ENCODE data around the gene WDR4. TPM values are rescaled to one million over a fixed set of nuclear protein-coding genes. Genes with fewer than 3 reads are reported as not detected.
"Not testable (repeated sequence)": the region's sequence is repeated elsewhere in the genome, so short reads cannot be mapped to it uniquely, and the experiment has no call there.

Gene WDR4
- total and polyA plus RNA-seq, 2 of the 4 experiments (the other 2 are of a cell fraction), result 11.3 to 20.8 TPM

DNA sequence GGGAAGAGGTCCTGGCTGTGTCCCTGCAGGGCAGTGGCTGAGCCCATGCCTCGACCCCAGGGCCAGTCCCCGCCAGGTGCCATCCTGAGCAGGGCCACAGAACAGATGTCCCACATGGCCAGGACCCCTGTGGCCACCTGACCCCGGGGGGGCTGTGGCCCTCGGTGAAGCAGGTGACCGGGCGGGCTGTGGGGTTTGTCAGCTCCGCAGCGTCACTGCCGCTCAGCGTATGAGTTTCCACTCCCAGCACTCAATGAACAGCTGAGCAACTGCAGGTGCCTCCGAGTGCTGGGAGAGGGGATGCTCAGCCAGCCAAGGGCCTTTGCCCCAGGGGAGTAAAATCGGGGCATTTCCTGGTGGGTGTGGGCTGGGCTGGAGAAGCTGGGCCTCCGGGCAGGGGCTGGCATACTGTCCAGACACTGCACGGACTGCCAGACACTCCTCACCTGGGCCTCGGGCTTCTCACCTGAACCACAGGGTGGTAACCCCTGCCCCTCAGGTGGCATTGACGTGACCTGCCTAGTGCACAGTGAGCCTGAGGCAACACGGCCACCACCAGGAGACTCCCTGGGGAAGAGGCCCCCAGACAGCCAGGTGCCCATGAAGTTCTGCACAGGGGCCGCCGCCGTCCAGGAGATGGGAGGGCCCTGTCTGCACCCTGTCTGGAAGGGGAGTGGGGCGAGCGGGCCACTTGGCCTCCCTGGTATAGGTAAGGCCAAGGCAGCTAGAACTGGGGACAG lies 37.3 kb downstream of the WDR4 start:
- in situ Hi-C loops (cut with MboI; ENCODE audit: low sequenced_read_pairs), result loop anchor here (25.0 kb wide), 1 partner anchor 680 kb away; no protein-coding TSS in a partner anchor
- H3K9ac ChIP-seq (ENCODE audit: low read depth, low read length); H3K23ac ChIP-seq (ENCODE audit: low read depth, low read length); H3K56ac ChIP-seq (ENCODE audit: extremely low read depth, insufficient read depth, low read length); H3K27ac ChIP-seq (ENCODE audit: insufficient read depth, low read length); H2BK15ac ChIP-seq (ENCODE audit: low read depth, low read length); H3K4me1 ChIP-seq (ENCODE audit: control insufficient read depth, insufficient read depth, low read length); H2AFZ ChIP-seq (replicated peaks; ENCODE audit: low read length, poor library complexity); H2BK120ac ChIP-seq (ENCODE audit: low read depth, low read length); H3K14ac ChIP-seq (replicated peaks; ENCODE audit: low read depth, low read length); ATAC-seq (ENCODE audit: low read depth); H4K5ac ChIP-seq (ENCODE audit: low read depth, low read length); H3K18ac ChIP-seq (ENCODE audit: low read depth, low read length); BruUV-seq (replicated peaks); H4K91ac ChIP-seq (ENCODE audit: insufficient read depth, low read depth, low read length); POLR2A ChIA-PET (ENCODE audit: unreplicated experiment); H3K4me3 ChIP-seq (ENCODE audit: insufficient read depth, low read depth, low read length); H2AK9ac ChIP-seq (replicated peaks; ENCODE audit: low read depth, low read length, poor library complexity); H3K4me2 ChIP-seq (ENCODE audit: low read depth, low read length); DNase-seq; H4K8ac ChIP-seq (ENCODE audit: low read depth in 2 of 2, low read length in 2 of 2); H2BK5ac ChIP-seq (ENCODE audit: low read depth, low read length, poor library complexity, severe bottlenecking); CTCF ChIA-PET; H3K4ac ChIP-seq (ENCODE audit: low read depth, low read length); dilution Hi-C loops (cut with HindIII; ENCODE audit: low sequenced_read_pairs, unreplicated experiment); H2AK5ac ChIP-seq (ENCODE audit: low read depth, low read length); H3K27me3 ChIP-seq (ENCODE audit: control insufficient read depth, insufficient read depth, low read length); H3K9me3 ChIP-seq (ENCODE audit: control insufficient read depth, insufficient read depth, low read length); H2BK20ac ChIP-seq (ENCODE audit: low read depth, low read length): not testable (repeated sequence)
- Histone ChIP-seq H3K36me3 (ENCODE audit: control insufficient read depth, insufficient read depth, low read length) (peaks cover 39% of the 10 kb centered on the region), H3K79me1 (ENCODE audit: low read depth in 1 of 2, low read length in 2 of 2) (peaks cover 0 to 27% of the 10 kb centered on the region in 2 experiments; a peak in 3 of 4 replicates), H4K20me1 (ENCODE audit: insufficient read depth, low read length) (peaks cover 26% of the 10 kb centered on the region), H3K9me1 (ENCODE audit: insufficient read depth, low read length) (peaks cover 12% of the 10 kb centered on the region; the same call in 1 of the 2 replicates)
- WGBS, 2 experiments (ENCODE audit: extremely low coverage in 2 of 2, insufficient read length in 1 of 2), result no CpG with 5 or more reads among the region's 22 CpGs
- intact Hi-C loops (cut with micrococcal nuclease), result loop anchor here (10.0 kb wide), 1 partner anchor 1367 kb away; no protein-coding TSS in a partner anchor
